Neutrophil (primary cell): ENCODE measurements around the gene PHC2.

Experiments used
- H3K27ac ChIP-seq: fragments of 200-600 bp; sonication (generic); 2 replicates; pipeline ENCODE4 v1.5.1; 2016; ENCODE audit warnings: mild to moderate bottlenecking, moderate library complexity
- H3K27me3 ChIP-seq: fragments of 200-600 bp; sonication (generic); 2 replicates; pipeline ENCODE4 v1.6.0; 2016; ENCODE audit warnings: mild to moderate bottlenecking
- H3K36me3 ChIP-seq: fragments of 200-600 bp; sonication (generic); 2 replicates; pipeline ENCODE4 v1.5.1; 2017
- H3K4me1 ChIP-seq, 2 experiments: fragments of 200-600 bp in 1 of 2; sonication (generic) in 1 of 2; 1 replicate in 1 of 2; 2 replicates in 1 of 2; pipeline versions ENCODE4 v1.5.1 to v1.6.1; 2013 to 2016; ENCODE audit warnings: low read depth in 1 of 2, low read length in 1 of 2, mild to moderate bottlenecking in 1 of 2, moderate library complexity in 1 of 2; ENCODE audit not compliant: control insufficient read depth in 1 of 2, insufficient read depth in 1 of 2
- H3K4me3 ChIP-seq, 2 experiments: fragments of 200-600 bp in 1 of 2; sonication (generic) in 1 of 2; 1 replicate in 1 of 2; 2 replicates in 1 of 2; pipeline ENCODE4 v1.5.1; 2013 to 2016; ENCODE audit warnings: low read depth in 1 of 2, low read length in 1 of 2, mild to moderate bottlenecking in 1 of 2, moderate library complexity in 1 of 2
- H3K9me3 ChIP-seq: fragments of 200-600 bp; sonication (generic); 2 replicates; pipeline ENCODE4 v1.5.1; 2016
- TF ChIP-seq, protein P1 (sequence below): fragments of 200-600 bp; sonication (generic); IDR thresholded peaks from 2 replicates; pipeline ENCODE4 v1.5.1; 2016; ENCODE audit warnings: antibody characterized with exemption

The PHC2 gene

DNA sequence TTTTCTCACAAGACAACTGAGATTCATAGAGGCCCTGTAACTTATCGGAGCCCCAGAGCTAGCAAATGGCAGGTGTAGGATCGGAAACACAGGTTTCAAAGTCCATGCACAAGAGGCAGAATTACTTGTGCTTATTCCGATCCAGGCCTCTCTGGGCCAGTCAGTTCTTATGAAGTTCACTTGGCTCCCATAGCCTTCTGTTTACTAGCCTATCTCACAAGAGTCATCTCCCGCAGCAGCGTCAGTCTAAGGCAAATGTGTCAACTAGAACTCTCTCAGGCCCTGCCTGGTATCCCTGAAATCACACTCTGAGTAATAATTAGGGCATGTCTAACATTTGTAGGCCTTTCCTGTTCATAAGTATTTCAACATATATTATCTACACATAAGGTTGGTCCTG lies 43.3 kb downstream of the PHC2 start:
- H3K27me3 ChIP-seq = peaks cover 4% of the 10 kb centered on the region
- H3K4me3 ChIP-seq = no peak overlapping the region
- H3K36me3 ChIP-seq = no peaks in the 10 kb centered on the region
- no peaks in the 10 kb centered on the region for H3K4me1 ChIP-seq
- TF ChIP-seq, protein P1, sequence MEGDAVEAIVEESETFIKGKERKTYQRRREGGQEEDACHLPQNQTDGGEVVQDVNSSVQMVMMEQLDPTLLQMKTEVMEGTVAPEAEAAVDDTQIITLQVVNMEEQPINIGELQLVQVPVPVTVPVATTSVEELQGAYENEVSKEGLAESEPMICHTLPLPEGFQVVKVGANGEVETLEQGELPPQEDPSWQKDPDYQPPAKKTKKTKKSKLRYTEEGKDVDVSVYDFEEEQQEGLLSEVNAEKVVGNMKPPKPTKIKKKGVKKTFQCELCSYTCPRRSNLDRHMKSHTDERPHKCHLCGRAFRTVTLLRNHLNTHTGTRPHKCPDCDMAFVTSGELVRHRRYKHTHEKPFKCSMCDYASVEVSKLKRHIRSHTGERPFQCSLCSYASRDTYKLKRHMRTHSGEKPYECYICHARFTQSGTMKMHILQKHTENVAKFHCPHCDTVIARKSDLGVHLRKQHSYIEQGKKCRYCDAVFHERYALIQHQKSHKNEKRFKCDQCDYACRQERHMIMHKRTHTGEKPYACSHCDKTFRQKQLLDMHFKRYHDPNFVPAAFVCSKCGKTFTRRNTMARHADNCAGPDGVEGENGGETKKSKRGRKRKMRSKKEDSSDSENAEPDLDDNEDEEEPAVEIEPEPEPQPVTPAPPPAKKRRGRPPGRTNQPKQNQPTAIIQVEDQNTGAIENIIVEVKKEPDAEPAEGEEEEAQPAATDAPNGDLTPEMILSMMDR = no peak
- H3K27ac ChIP-seq = no peak overlapping the region
- no peaks in the 10 kb centered on the region for H3K9me3 ChIP-seq

DNA sequence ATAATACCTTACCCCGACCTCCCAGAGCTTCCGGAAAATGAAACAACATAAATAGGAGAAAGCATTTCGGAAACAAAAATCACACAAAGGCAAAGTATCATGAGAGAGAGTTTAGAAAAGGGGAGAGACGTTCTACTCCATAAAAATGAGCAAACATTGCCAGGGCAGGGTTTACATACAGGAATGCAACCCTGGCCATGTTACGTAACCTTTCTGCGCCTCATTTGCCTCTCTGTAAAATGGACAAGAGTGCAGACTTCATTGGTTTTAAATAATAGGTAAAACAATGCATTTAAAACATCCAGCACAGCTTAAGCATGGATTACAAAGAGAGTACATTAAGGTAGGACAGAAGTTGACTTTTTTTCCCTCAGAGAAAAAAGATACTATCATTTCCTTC lies 45.6 kb downstream of the PHC2 start:
- H3K36me3 ChIP-seq = no peaks in the 10 kb centered on the region
- no peaks in the 10 kb centered on the region for H3K9me3 ChIP-seq
- no peak overlapping the region for H3K4me3 ChIP-seq
- peaks cover 0 to 6% of the 10 kb centered on the region in 2 experiments for H3K4me1 ChIP-seq
- TF ChIP-seq, protein P1 = no peak
- H3K27ac ChIP-seq = no peak overlapping the region
- H3K27me3 ChIP-seq = peaks cover 19% of the 10 kb centered on the region

DNA sequence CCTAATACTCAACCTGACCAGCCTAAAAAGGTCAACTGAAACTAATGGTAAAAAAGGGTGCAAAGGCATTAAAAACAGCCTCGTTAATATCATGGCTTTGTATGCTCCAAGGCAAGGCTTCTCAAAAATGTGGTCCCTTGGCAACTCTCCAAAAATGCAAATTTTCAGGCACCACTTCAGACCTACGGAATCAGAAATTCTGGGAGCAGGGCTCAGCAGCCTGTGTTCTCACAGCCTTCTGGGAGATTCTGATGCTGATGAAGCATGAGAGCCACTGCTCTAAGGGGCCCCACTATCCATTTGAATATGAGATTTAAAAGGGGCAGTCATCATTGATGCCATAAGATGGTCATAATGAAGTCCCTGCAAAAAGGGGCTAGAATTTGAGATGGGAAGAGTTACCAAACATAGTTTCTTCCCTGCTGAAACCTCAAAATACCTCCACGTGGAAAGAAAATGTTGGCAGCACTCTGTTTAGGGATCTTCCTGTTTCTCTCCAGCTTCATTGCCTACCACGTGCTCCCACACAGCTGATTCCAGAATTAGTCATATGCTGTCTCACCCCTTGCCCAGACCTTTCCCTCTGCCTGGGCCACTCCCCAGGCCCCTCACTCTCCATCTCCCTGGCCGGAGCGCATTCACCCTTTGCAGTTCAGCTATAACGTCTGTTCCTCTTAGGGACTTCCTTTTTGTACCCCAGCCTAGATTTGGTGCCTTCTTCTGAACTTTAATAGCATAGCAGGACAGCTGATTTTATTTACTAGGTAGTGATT lies 46.7 kb downstream of the PHC2 start:
- Histone ChIP-seq H3K4me3 (no peak overlapping the region), H3K36me3 (no peaks in the 10 kb centered on the region), H3K27me3 (peaks cover 19% of the 10 kb centered on the region), H3K9me3 (no peaks in the 10 kb centered on the region), H3K4me1 (peaks cover 0 to 9% of the 10 kb centered on the region in 2 experiments), H3K27ac (no peak overlapping the region)
- TF ChIP-seq, protein P1 = no peak

DNA sequence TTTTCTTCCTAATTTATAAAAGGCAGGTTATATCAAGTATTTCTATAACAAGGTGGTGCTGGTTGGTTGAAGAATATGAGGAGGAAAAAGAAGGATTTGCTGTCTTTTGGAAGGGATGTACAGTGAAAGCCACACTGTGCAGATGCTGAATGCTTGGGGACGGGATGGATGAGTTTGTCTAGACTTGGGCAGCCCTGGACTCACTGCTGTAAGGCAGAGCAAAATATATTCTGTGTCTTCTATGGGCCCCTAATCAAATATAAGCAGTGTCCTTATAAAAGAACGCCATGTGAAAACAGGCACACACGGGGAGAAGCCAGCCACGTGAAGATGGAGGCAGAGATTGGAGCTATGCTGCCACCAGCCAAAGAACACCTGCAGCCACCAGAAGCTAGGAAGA lies 47.4 kb downstream of the PHC2 start:
- peaks cover 0 to 9% of the 10 kb centered on the region in 2 experiments for H3K4me1 ChIP-seq
- no peak overlapping the region for H3K27ac ChIP-seq
- H3K27me3 ChIP-seq = peaks cover 19% of the 10 kb centered on the region
- H3K4me3 ChIP-seq = no peak overlapping the region
- no peaks in the 10 kb centered on the region for H3K36me3 ChIP-seq
- TF ChIP-seq, protein P1 = no peak
- H3K9me3 ChIP-seq = no peaks in the 10 kb centered on the region

DNA sequence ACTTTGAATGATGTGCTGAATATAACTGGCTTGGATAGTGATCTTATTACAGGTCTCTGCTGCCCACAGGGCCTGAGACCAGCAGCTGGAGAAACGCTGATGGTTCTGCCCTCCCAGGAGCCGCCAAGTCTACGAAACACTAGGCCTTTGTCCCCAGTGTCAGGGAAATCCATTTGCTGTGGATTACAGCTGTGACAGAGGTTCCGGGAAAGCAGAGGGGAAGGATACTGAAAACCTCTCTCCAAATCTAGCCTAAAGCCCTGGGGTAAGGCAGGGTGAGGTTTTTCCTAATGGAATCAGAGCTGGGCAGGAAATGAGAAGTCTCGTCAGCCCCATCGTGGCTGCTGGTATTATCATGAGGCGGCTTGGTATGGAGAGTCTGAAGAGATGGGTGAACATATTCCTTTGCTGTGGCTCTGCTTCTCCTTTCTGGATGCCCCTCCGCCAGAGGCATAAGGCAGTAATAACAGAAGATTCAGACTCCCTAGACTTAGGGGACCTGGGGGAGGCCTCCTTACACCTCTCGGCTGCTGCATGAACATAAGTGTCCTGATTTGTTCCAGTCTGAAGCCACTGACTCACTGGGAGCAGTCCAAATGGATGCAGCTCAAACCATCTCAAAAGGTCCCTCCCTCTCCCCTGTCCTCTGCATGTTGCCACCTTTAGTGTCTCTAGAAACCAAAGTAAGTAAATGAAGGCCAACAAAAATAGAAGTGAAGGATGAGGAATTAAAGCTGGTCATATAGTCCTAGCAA lies 48.1 kb downstream of the PHC2 start:
- Histone ChIP-seq H3K27ac (no peak overlapping the region), H3K27me3 (peaks cover 19% of the 10 kb centered on the region), H3K36me3 (no peaks in the 10 kb centered on the region), H3K9me3 (no peaks in the 10 kb centered on the region), H3K4me3 (no peak overlapping the region), H3K4me1 (peaks cover 0 to 9% of the 10 kb centered on the region in 2 experiments)
- TF ChIP-seq, protein P1 = no peak
